C4-2B (cell line): ENCODE measurements around the gene ADAMTSL1.

Experiments
- ZFX ChIP-seq: fragments of 450-650 bp; IDR thresholded peaks from 2 replicates; pipeline ENCODE4 v1.6.1; 2017
- TF ChIP-seq, protein P1 (sequence below): fragments of 450-650 bp; conservative IDR thresholded peaks from 2 replicates; pipeline ENCODE4 v1.5.1; 2017; ENCODE audit warnings: mild to moderate bottlenecking

DNA sequence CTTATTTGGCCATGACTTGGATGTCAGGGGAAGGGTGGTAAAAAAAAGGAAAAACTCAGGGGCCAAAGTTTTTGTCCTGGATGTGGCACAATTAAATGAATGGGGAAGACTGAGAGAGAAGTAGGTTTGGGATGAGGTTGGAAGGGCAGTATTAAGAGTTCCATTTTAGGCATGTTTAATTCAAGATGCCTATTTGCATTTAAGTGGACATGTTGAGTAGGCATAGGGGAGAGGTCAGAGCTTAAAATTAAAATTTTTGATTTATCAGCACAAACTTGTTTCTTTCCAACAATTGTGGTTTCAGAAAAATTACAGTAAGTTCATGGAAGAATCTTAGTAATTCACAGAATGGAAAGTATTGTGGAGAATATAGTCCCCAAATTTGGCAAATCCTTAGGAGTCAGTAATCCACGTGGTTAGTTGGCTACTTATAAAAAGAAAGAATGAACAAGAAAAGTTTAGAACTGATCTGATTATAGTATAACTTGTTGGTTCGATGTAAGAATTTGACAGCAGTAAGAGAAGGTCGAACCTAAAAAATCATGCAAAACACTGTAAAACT lies 293.1 kb downstream of the ADAMTSL1 start:
- TF ChIP-seq, protein P1, sequence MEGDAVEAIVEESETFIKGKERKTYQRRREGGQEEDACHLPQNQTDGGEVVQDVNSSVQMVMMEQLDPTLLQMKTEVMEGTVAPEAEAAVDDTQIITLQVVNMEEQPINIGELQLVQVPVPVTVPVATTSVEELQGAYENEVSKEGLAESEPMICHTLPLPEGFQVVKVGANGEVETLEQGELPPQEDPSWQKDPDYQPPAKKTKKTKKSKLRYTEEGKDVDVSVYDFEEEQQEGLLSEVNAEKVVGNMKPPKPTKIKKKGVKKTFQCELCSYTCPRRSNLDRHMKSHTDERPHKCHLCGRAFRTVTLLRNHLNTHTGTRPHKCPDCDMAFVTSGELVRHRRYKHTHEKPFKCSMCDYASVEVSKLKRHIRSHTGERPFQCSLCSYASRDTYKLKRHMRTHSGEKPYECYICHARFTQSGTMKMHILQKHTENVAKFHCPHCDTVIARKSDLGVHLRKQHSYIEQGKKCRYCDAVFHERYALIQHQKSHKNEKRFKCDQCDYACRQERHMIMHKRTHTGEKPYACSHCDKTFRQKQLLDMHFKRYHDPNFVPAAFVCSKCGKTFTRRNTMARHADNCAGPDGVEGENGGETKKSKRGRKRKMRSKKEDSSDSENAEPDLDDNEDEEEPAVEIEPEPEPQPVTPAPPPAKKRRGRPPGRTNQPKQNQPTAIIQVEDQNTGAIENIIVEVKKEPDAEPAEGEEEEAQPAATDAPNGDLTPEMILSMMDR: no peak
- TF ChIP-seq ZFX: no peak
